ENCODE data around the gene CNBP. TPM values are rescaled to one million over a fixed set of nuclear protein-coding genes. Genes with fewer than 3 reads are reported as not detected.

The CNBP gene
- total and polyA plus RNA-seq, 9 of the 15 experiments (the other 6 are each of a cell fraction or from before 2014, with no cell fraction given), result 284 to 717 (median 412) TPM

DNA sequence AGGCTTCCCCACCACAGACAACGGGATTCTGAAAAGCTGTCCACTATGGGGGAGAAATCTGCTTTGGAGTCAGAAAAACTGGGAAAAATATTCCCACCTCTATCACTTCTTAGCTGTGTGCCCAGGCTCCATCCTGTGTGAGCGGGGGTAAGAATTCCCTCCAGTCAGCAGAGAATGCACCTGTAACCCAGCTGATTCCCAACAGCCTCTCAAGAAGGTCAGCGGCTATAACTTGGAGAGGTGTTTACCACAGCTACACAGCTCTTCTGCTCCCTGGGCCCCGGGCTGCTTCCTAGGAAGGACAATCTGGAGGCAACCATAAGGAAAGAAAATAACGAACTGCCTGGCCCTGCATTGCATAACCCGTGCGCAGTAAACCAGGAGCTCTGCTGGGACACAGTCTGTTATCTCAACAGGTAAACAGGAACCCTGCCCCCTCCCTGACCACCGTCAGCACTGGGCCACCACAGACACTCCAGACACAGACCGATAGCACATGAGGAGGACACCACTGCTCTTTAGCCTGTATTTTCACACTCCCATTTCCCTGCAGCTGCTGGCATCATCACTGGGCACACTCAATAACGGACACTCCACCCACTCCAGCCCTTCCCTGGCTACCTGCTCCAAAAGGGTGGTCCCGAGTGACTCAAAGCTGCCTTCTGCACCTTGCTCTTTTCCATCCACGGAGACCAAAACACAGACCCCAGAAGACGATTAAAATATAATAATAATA, 64.2 kb downstream of the CNBP start (continued):
- TF ChIP-seq FOSL1 (tag; conservative IDR thresholded peaks at IDR 0.05) (no peak), PRMT5 (CRISPR knock-in tag; IDR thresholded peaks at IDR 0.05) (no peak), LARP7 (IDR thresholded peaks at IDR 0.05) (no peak), U2AF1 (optimal IDR thresholded peaks at IDR 0.05; ENCODE audit: low read depth, low read length) (no peak), PHTF2 (CRISPR knock-in tag; IDR thresholded peaks at IDR 0.05) (no peak), HNRNPLL (IDR thresholded peaks at IDR 0.05; ENCODE audit: low read depth, low read length, poor library complexity, severe bottlenecking) (no peak), TSC22D4 (tag; IDR thresholded peaks at IDR 0.05) (no peak), BHLHE40 (IDR thresholded peaks at IDR 0.05; ENCODE audit: low read length) (0 out of 2 replicates have a peak, but pooled peaks have one; percentile 15)
- TF ChIP-seq, protein P1, sequence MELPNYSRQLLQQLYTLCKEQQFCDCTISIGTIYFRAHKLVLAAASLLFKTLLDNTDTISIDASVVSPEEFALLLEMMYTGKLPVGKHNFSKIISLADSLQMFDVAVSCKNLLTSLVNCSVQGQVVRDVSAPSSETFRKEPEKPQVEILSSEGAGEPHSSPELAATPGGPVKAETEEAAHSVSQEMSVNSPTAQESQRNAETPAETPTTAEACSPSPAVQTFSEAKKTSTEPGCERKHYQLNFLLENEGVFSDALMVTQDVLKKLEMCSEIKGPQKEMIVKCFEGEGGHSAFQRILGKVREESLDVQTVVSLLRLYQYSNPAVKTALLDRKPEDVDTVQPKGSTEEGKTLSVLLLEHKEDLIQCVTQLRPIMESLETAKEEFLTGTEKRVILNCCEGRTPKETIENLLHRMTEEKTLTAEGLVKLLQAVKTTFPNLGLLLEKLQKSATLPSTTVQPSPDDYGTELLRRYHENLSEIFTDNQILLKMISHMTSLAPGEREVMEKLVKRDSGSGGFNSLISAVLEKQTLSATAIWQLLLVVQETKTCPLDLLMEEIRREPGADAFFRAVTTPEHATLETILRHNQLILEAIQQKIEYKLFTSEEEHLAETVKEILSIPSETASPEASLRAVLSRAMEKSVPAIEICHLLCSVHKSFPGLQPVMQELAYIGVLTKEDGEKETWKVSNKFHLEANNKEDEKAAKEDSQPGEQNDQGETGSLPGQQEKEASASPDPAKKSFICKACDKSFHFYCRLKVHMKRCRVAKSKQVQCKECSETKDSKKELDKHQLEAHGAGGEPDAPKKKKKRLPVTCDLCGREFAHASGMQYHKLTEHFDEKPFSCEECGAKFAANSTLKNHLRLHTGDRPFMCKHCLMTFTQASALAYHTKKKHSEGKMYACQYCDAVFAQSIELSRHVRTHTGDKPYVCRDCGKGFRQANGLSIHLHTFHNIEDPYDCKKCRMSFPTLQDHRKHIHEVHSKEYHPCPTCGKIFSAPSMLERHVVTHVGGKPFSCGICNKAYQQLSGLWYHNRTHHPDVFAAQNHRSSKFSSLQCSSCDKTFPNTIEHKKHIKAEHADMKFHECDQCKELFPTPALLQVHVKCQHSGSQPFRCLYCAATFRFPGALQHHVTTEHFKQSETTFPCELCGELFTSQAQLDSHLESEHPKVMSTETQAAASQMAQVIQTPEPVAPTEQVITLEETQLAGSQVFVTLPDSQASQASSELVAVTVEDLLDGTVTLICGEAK (IDR thresholded peaks at IDR 0.05), result no peak
- TF ChIP-seq, protein P1 (CRISPR knock-in tag; IDR thresholded peaks at IDR 0.05), result no peak
- TF ChIP-seq, protein P2, sequence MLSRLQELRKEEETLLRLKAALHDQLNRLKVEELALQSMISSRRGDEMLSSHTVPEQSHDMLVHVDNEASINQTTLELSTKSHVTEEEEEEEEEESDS (CRISPR knock-in tag; IDR thresholded peaks at IDR 0.05), result no peak
- TF ChIP-seq, protein P3, sequence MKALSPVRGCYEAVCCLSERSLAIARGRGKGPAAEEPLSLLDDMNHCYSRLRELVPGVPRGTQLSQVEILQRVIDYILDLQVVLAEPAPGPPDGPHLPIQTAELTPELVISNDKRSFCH (CRISPR knock-in tag; IDR thresholded peaks at IDR 0.05), result no peak
- TF ChIP-seq, protein P3 (tag; IDR thresholded peaks at IDR 0.05), result no peak
- TF ChIP-seq, protein P4, sequence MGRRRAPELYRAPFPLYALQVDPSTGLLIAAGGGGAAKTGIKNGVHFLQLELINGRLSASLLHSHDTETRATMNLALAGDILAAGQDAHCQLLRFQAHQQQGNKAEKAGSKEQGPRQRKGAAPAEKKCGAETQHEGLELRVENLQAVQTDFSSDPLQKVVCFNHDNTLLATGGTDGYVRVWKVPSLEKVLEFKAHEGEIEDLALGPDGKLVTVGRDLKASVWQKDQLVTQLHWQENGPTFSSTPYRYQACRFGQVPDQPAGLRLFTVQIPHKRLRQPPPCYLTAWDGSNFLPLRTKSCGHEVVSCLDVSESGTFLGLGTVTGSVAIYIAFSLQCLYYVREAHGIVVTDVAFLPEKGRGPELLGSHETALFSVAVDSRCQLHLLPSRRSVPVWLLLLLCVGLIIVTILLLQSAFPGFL (CRISPR knock-in tag; IDR thresholded peaks at IDR 0.05), result no peak

All from K562 (cell line).